Testis (tissue), 3 donors: ENCODE results near the gene SLC4A4. TPM values are rescaled to one million over a fixed set of nuclear protein-coding genes. Genes with fewer than 3 reads are reported as not detected.

Experiments used
- DNase-seq: peaks from one replicate; pipeline ENCODE4 v3.0.0-alpha.2; 2019
- H3K27ac ChIP-seq, 2 donors: fragments of 200-600 bp; sonication (generic); one replicate each; pipeline ENCODE4 v1.5.1; 2019
- H3K27me3 ChIP-seq: fragments of 200-600 bp; sonication (generic); one replicate; pipeline ENCODE4 v1.5.1; 2019
- H3K36me3 ChIP-seq: fragments of 200-600 bp; sonication (generic); one replicate; pipeline ENCODE4 v1.5.1; 2017; ENCODE audit warnings: low read depth; ENCODE audit errors: missing control alignments
- H3K4me1 ChIP-seq: fragments of 200-600 bp; sonication (generic); one replicate; pipeline ENCODE4 v1.5.1; 2019
- H3K4me3 ChIP-seq, 2 donors: fragments of 200-600 bp; sonication (generic); one replicate each; pipeline ENCODE4 v1.5.1; 2017 to 2019
- H3K9me3 ChIP-seq: fragments of 200-600 bp; sonication (generic); one replicate; pipeline ENCODE4 v1.5.1; 2017
- CTCF ChIP-seq, 3 experiments: fragments of 450-650 bp in 2 of 3; fragments of 200-600 bp in 1 of 3; sonication (generic) in 1 of 3; IDR thresholded peaks; one replicate each; pipeline ENCODE4 v1.5.1; 2016 to 2019; ENCODE audit warnings: antibody characterized with exemption in 3 of 3, mild to moderate bottlenecking in 2 of 3, moderate library complexity in 1 of 3
- POLR2A ChIP-seq: fragments of 450-650 bp; IDR thresholded peaks from one replicate; pipeline ENCODE4 v1.6.1; 2017; ENCODE audit warnings: antibody characterized with exemption, mild to moderate bottlenecking, moderate library complexity
- WGBS, 2 donors: methylation state at CpG; one replicate each; pipeline ENCODE4 v1.1.5; 2018; 5-methylcytosine and 5-hydroxymethylcytosine counted together
- intact Hi-C: fragments of 100-400 bp; cut with DNase I; formaldehyde crosslinking; loops from one replicate; pipeline ENCODE4 v1.15.1; 2023; ENCODE audit warnings: low total_unique reads
- polyA plus RNA-seq: library from polyadenylated mRNA; stranded (reverse); fragments of 350-450 nt; fragmentation: Illumina TruSeq; extraction: RNeasy Lipid Tissue Mini Kit (QIAGEN cat#74804); gene quantifications from one replicate; pipeline ENCODE4 v1.2.3, GENCODE V29; 2014; ENCODE audit warnings: low read depth, low replicate concordance; ENCODE audit not compliant: insufficient read depth
- total RNA-seq, 2 donors: library from RNA; depleted of rRNA; stranded (reverse); fragments of >200 nt; gene quantifications; one replicate each; pipeline ENCODE4 v1.2.3, GENCODE V29; 2016

Gene SLC4A4
- total and polyA plus RNA-seq, 3 donors from 2014 or later = 1.7 to 2.9 (median 2.2) TPM

GRCh38 chr4:71382900-71383560, 44.2 kb downstream of the SLC4A4 start:
- TF ChIP-seq CTCF (IDR thresholded peaks at IDR 0.05) (no peak), POLR2A (no peak)
- Histone ChIP-seq H3K4me3 (no peak overlapping the region), H3K9me3 (no peaks in the 10 kb centered on the region), H3K4me1 (no peaks in the 10 kb centered on the region), H3K27ac (no peak overlapping the region), H3K36me3 (no peaks in the 10 kb centered on the region), H3K27me3 (no peaks in the 10 kb centered on the region)
- WGBS, 2 donors = 95 to 97% methylated on average over 3 of the region's 3 CpGs
- DNase-seq = no peak
- intact Hi-C loops = no loop called here

GRCh38 chr4:71383984-71384383, 45.2 kb downstream of the SLC4A4 start:
- no peak overlapping the region for H3K4me3 ChIP-seq
- intact Hi-C loops = no loop called here
- TF ChIP-seq POLR2A (no peak), CTCF (IDR thresholded peaks at IDR 0.05) (no peak)
- no peaks in the 10 kb centered on the region for H3K27me3 ChIP-seq
- no peaks in the 10 kb centered on the region for H3K36me3 ChIP-seq
- no peaks in the 10 kb centered on the region for H3K4me1 ChIP-seq
- no peak overlapping the region for H3K27ac ChIP-seq
- 95 to 100% methylated on average over 1 of the region's 1 CpG for WGBS, 2 donors
- no peak for DNase-seq
- no peaks in the 10 kb centered on the region for H3K9me3 ChIP-seq

GRCh38 chr4:71389149-71389827, 50.5 kb downstream of the SLC4A4 start:
- Histone ChIP-seq H3K27me3 (no peaks in the 10 kb centered on the region), H3K4me1 (no peaks in the 10 kb centered on the region), H3K9me3 (no peaks in the 10 kb centered on the region), H3K27ac (no peak overlapping the region), H3K36me3 (no peaks in the 10 kb centered on the region), H3K4me3 (no peak overlapping the region)
- 47 to 52% methylated on average over 2 of the region's 2 CpGs for WGBS, 2 donors
- intact Hi-C loops = no loop called here
- TF ChIP-seq CTCF (IDR thresholded peaks at IDR 0.05) (no peak), POLR2A (no peak)
- DNase-seq = peak; percentile 17

- H3K36me3 ChIP-seq = no peaks in the 10 kb centered on the region
- no peak for DNase-seq
- intact Hi-C loops = no loop called here
- 93% methylated on average over 3 of the region's 3 CpGs for WGBS, 2 donors
- H3K9me3 ChIP-seq = no peaks in the 10 kb centered on the region
- H3K4me1 ChIP-seq = no peaks in the 10 kb centered on the region
- no peaks in the 10 kb centered on the region for H3K27me3 ChIP-seq
- H3K4me3 ChIP-seq = no peak overlapping the region
- TF ChIP-seq POLR2A (no peak), CTCF (IDR thresholded peaks at IDR 0.05) (no peak)
- H3K27ac ChIP-seq = no peak overlapping the region
Measured at GRCh38 chr4:71392109-71392508, 53.3 kb downstream of the SLC4A4 start.

GRCh38 chr4:71396382-71396781, 57.6 kb downstream of the SLC4A4 start:
- H3K9me3 ChIP-seq = no peaks in the 10 kb centered on the region
- H3K4me3 ChIP-seq = no peak overlapping the region
- H3K27ac ChIP-seq = no peak overlapping the region
- TF ChIP-seq POLR2A = no peak
- TF ChIP-seq CTCF (IDR thresholded peaks at IDR 0.05) = no peak
- H3K4me1 ChIP-seq = no peaks in the 10 kb centered on the region
- no peaks in the 10 kb centered on the region for H3K36me3 ChIP-seq
- no peaks in the 10 kb centered on the region for H3K27me3 ChIP-seq
- WGBS, 2 donors = 93% methylated on average over 1 of the region's 1 CpG
- no peak for DNase-seq
- intact Hi-C loops = no loop called here
